Activated effector memory CD4-positive, alpha-beta T cell treated with anti-CD3 and anti-CD28 coated beads, Interleukin-2, amount 50 U/mL, for 16 hours (primary cell): ENCODE data around the gene ZIC5.

Source experiments
- DNase-seq: peaks from one replicate; pipeline ENCODE4 v3.0.0-alpha.2; 2020

Gene ZIC5

DNA sequence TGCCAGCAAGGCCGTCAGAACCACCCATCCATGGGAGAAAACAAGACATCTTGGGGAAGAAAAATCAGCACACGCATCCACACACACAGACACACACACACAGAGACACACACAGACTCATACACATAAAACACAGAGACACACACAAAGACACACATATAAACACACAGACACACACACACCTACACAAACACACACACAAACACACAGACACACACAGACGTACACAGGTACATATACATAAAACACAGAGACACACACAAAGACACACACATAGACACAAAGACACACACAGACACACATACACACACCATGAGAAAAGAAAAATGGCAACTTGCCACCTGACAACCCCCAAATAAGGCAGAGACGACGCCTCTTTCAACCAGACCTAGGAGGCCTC is 40.6 kb downstream of the ZIC5 start:
- no peak for DNase-seq

DNA sequence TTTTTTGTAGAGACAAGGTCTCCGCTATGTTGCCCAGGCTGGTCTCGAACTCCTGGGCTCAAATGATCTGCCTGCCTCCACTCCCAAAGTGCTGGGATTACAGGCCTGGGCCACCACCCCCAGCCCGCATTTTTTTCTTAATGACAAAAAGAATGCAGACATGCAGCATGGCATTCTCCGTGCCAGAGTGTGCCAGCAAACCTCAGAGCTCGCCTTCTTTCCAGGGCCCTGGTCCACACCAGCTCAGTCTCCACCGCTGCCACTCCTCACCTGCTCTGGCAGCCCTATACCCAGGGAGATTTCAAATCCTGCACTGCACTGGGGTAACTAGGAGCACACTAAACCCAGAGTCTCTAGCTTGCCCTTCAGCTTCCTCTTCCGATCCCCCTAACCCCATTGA is 41.7 kb downstream of the ZIC5 start:
- no peak for DNase-seq

DNA sequence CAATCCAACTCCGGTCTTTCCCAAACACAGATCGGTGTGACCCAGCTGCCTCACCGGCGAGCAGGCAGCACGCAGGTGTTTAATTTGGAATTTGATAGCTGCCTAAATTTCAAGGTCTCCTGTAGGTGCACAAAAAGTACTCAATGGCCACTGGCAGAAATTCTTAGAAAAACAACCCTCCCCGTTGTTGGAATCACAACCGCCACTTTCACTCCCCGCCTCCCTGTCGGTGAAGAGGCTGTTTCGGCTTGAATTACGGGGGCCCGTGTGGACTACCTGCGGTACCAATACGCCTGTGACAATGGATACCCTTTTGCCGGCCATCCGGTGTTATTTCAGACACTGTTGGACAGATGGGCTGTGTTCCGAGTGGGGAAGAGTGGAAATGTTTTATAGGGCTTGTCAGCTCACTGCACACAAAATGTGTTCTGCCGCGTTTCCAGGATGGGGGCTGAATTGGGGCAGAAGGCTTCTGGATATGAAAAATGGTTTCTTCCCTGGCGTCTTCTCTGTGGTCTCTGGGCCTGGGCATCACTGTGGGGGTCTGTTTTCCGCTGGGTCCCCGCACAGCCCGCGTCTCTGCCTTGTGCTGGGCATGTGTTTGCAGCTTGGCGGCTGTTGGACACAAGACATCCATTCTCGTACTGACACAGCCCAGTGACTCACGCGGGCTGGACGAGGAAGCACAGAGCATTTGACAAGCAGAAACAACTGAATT is 45.4 kb downstream of the ZIC5 start:
- no peak for DNase-seq

DNA sequence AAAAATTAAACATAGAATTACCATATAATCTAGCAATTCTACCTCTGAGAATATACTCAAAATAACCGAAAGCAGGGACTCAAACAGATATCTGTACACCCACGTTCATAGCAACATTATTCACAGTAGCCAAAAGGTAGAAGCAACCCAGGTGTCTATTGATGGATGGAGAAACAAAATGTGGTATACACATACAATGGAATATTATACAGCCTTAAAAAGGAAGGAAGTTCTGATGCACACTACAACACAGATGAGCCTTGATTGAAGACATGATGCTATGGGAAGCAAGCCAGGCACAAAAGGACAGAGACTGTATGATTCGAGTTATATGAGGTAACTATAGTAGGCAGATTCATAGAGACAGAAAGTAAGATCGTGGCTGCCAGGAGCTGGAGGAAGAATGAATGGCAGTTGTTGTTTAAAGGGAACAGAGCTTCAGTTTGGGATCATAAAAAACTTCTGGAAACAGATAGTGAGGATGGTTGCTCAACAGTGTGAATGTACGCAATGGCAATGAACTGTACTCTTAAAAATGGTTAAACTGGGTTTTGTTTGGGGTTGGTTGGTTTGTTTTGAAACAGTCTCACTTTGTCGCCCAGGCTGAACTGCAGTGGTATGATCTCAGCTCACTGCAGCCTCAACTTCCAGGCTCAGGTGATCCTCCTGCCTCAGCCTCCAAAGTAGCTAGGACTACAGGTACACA is 47.5 kb downstream of the ZIC5 start:
- no peak for DNase-seq

- no peak for DNase-seq
Measured at GRCh38 chr13:99922631-99923404, 48.7 kb downstream of the ZIC5 start.

DNA sequence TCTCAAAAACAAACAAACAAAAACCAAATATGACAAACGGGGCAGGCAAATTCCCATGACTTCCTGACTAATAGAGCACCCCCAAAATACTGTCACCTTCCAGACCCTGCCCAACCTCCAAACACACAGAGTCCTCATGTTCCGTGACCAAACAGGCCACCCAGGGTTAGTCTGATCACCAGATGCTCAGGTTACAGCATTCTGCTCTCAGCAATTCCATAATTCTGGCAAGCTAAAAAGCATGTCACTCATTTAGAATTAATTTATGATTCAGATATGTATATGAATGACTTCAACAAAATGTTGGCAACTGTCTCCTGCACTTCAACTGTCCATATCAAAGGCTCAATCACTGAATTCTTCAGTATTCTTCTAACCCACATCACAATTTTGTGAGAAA is 52.4 kb downstream of the ZIC5 start:
- no peak for DNase-seq

DNA sequence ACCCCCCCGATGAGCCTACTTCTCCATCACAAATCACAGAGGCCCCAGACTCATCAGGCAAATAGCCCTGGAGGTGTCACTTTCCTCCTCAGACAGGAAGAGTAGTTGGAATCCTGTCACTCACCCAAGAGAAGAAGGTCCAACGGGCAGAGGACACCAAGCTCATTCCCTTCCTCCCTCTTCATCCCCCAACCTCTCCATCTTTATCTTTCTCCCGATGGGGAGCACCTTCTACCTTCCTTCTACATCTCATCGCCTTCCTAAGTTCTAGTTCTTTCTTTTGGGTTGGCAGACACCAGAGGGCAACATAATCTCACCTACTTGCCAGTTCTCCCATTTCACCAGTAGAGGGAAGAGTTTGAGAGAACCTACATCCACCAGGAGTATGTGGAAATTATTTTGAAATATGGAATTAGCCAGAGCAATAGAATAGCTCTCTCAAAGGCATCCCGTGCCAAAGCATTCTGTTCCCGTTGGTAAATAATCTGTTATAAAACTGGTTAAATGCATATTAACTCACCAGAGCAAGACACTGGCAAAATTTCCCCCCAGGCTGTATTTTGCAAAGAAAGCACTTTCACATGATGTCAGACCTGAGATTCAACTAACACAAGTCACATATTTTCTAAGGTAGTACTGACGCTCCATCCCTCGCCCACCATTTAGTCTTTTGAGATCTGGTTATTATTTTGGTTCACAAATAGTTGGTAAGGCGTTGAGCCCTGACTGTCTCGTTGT is 55.0 kb downstream of the ZIC5 start:
- DNase-seq = no peak

- DNase-seq = no peak
Measured at GRCh38 chr13:99913167-99913566, 58.4 kb downstream of the ZIC5 start.
